ENCODE results near the gene CAMK2A.

The CAMK2A gene

GRCh38 chr5:150211156-150212030 is 78.2 kb downstream of the CAMK2A start:
- no peak for DNase-seq (ENCODE audit: low read depth)

GRCh38 chr5:150210644-150211043 is 78.9 kb downstream of the CAMK2A start:
- no peak for DNase-seq (ENCODE audit: low read depth)

DNA sequence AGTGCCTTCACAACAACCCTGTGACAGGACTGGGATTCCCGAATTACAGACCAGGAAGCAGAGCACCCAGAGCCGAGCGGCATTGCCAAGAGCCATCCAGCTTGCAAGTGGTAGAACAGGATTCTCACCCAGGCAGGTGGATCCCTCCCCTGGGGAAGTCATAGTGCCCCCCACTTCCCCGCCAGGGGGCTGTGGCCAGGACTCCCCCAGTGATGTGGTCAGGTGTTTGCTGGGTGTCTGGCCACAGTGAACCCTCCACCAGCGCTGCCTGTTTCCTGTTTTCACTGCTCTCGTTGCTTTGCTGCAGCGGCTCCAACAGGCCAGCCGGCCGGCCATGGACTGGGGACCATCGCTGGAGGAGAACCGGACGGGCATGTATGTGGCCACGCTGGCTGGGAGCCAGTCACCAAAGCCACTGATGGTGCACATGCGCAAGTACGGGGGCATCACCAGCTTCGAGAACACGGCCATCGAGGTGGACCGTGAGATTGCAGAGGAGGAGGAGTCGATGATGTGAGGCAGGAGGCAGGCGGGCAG is 80.4 kb downstream of the CAMK2A start:
- no peak for DNase-seq (ENCODE audit: low read depth)

DNA sequence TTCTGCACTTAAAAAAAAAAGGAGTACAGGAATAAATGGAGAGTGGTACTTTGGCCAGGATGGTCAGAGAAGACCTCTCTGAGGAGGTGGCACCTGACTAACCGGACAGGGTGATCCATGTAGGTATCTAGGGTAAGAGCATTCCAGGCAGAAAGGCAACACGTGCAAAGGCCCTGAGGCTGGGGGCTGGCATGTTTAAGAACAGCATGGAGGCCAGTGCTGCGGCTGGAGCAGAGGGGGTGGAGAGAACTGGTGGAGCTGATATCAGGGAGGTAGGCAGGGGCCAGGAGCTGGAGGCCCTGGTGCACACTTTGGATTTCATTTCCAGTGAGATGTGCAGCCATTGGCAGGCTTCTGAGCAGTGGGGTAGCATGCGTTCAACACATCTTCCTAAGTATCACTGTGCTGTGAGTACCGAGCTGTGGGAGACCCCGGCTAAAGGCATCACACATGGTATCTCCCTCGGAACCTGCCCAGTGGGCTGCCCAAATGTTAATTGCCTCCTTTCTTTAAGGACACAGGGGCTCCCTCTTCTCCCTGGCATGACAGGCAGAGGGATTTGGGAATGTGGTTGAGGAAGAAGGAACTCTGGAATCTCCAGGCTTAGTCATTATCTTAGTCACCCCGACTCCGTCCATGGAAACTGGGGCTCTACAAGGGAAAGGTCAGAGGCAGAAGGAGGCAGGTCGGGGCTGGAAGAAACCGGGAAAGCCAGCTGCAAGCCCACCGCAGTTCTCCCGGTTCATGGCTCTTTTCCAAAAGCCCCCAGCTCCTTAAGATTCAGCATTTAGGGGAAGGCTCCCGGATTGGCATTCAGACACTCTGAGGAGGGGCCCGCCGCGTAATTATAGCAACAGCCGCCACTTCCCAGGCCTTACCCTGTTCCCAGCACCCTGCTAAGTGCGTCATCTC is 81.1 kb downstream of the CAMK2A start:
- peak; percentile 1 for DNase-seq (ENCODE audit: low read depth)

GRCh38 chr5:150206779-150207115 is 82.8 kb downstream of the CAMK2A start:
- no peak for DNase-seq (ENCODE audit: low read depth)

DNA sequence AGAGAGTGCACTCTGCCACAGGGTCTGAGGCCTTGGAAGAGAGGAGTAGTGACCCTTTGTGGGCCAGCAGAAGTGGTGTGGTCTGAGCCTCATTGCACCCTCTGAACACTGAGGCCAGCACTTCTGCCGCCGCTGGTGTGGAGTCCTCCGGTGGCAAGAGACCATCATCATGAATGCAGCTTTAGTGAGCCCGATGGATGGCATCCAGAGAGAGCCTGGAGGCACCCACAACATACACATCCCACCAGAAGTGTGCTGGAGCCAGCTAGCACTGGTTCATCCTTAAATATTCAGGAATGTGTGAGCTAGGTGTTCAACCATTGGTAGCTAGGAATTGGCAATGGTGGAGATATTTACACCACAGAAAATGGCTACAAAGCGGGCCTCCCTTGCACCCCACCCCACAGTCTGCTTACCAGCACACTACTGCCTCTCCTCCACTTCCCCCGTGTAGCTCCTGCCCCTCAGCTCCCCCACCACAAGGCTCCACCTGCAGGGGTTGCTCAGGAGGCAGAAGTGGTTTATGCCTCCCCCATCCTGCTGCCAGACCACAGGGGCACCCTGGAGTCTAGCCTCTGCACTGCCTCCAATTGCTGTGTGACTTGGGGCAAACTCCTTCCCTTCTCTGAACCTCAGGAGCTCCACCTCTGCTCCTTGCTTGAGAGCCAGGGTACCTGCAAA is 83.3 kb downstream of the CAMK2A start:
- DNase-seq (ENCODE audit: low read depth): no peak

- no peak for DNase-seq (ENCODE audit: low read depth)
Measured at GRCh38 chr5:150204590-150204960, 85.0 kb downstream of the CAMK2A start.

DNA sequence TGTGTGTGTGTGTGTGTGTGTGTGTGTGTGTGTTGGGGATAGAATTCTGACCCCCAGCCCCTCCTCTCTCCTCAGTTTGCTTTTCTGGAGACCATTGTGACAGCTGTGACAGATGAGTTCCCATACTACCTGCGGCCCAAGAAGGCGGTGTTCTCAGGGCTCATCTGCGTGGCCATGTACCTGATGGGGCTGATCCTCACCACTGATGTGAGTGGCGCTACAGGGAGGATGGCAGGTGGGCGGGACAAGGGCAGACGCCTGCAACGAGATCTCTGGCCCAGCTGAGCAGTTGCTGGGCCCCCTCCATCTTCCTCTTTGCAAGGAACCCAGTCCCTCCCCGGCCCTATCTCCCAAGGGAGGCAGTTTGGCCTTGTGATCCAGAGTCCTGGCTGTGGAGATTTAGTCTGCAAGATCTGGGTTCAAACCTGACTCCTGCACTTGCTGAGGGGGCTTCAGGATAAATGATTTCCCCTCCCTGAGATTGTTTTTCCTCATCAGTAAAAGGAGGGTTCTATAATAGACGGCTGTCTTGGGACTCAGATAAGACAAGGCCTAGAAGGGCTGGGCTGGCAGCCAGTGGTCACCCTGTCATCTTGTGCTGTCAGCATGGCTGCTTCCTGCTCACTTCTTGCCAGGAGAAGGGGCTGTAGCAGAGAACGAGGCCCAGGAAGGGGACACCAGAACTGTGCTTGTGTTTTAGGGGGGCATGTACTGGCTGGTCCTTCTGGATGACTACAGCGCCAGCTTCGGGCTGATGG is 85.6 kb downstream of the CAMK2A start:
- DNase-seq (ENCODE audit: low read depth): no peak

- DNase-seq (ENCODE audit: low read depth): no peak
Measured at GRCh38 chr5:150202501-150202900, 87.1 kb downstream of the CAMK2A start.

- DNase-seq (ENCODE audit: low read depth): no peak
Measured at GRCh38 chr5:150197476-150197875, 92.1 kb downstream of the CAMK2A start.

DNA sequence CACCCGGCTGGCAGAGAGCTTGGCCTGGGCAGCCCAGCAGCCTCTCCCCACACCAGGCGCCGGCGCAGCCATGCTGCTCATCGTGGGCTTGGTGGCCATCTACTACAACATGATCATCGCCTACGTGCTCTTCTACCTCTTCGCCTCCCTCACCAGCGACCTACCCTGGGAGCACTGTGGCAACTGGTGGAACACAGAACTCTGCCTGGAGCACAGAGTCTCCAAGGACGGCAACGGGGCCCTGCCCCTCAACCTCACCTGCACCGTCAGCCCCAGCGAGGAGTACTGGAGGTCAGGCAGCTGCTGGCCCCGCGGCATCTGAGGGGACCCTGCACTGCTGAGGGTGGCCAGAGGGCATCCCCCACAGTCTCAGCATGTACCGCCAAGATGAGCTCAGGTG is 92.6 kb downstream of the CAMK2A start:
- DNase-seq (ENCODE audit: low read depth): no peak

- no peak for DNase-seq (ENCODE audit: low read depth)
Measured at GRCh38 chr5:150196514-150196913, 93.1 kb downstream of the CAMK2A start.

- DNase-seq (ENCODE audit: low read depth): no peak
Measured at GRCh38 chr5:150195736-150196485, 93.7 kb downstream of the CAMK2A start.

GRCh38 chr5:150192462-150192861 is 97.1 kb downstream of the CAMK2A start:
- no peak for DNase-seq (ENCODE audit: low read depth)

DNA sequence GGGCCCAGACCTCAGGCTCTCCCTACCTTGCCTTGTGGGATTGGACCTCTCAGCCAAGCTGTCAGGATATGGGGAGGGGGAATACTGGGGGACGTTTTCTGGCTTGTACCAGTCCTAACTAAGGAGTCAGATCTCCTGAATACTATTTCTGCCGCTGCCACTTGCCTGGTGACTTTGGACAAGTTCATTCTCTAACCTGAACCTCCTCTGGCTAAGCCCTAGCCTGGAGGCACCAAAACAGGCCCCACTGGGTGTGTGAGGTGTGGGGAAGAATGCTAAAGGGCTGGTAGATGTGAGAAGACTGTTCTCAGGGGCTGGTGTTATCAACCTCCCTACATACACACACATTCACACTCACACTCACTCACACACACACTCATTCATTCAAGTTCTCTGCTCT is 98.6 kb downstream of the CAMK2A start:
- DNase-seq (ENCODE audit: low read depth): no peak

- DNase-seq (ENCODE audit: low read depth): no peak
Measured at GRCh38 chr5:150190503-150190979, 99.0 kb downstream of the CAMK2A start.

DNA sequence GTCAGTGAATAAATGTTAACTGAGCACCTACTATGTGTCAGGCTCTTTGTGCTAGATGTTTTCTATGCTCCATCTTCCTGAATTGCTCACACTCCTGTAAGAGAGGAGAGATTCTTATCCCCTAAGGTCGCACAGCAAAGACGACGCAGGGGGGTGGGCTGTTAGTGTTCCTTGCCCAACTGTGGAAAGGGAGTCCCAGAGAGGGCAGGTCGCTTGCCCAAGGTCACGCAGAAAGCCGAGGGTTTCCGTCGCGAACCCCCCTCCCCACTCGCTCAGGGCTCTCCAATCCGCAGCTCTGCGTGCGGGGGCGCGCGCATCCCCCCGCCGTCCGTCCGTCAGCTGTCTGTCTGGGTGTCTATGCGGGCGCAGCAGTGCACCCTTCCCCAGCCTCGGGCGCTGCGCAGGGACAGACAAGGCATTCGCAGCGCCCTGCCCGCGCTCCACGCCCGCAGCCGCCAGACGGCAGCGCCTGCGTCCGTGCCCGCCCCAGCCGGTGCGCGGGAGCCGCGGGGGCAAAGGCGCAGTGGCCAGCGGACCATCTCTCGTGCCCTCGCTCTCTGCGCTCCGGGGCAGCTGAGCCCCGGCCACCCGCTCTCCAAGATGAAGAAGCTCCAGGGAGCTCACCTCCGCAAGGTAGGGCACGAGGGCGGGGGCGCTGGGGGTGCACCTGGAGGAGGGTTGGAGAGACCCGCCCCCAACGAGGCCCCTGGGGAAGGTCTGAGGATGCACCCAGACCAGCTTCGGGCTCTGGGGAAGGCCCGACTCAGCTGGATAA is 99.7 kb downstream of the CAMK2A start, which contains the start of gene SLC6A7:
TSS of gene SLC6A7 (plus strand) at position 335 of the 775 bp plus-strand sequence. CDS start at position 601, 266 bp downstream.
- no peak for DNase-seq (ENCODE audit: low read depth)

DNA sequence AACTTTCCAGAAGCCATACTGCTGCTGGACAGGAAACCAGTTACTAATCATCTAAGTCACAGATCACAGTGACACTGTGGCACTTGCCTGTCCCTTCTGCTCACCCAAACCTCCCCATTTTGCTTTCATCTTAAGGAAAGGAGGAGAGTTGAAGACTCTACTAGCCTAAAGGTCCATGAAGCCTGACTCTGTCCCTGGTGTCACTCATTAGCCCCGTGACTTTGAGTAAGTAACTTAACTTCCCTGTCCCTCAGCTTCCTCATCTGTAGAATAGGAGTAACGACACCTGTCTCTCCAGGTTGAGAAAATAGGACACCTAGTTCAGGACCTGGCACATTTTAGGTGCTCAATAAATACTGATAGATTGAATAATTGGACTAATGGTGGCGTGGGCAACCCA is 100.2 kb downstream of the CAMK2A start:
- DNase-seq (ENCODE audit: low read depth): no peak

DNA sequence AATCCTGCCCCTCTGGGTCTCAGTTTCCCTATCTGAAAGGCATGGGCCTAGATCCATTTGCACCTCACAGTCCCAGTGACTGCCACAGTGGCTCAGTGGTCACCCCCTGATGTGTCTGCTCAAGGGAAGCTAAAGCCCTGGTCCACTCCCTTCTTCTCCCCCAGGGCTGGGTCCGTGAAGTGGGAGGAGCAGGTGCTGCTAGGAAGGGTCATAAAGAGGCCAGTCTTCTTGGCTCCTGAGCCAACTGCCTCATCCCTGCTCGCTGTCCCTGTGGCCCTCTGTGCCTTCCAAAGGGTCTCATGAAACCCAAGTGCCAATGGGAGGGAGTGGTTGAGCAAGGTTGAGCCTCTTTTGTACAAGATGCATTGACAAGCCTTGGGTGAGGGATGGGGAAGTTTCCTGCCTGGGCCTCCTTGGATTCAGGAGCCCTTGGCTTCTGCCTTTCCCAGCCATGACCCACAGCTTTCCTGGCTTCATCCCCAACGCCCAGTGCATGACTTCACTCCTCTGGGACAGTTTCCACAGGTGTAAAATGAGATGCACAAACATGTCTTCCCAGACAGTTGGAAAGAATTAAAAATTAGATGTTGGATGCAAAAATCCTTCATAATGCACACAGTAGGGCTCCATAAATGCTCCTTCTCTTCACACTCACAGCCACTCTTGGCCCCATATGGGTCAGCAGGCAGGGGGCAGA is 101.3 kb downstream of the CAMK2A start:
- no peak for DNase-seq (ENCODE audit: low read depth)
